Gastroesophageal sphincter (tissue), 4 donors: ENCODE data around the gene CASP5. TPM values are rescaled to one million over a fixed set of nuclear protein-coding genes. Genes with fewer than 3 reads are reported as not detected.

ENCODE experiments used
- ATAC-seq: fragments of 150-250 bp; one replicate; pipeline ENCODE4 v1.9.1; 2016; ENCODE audit warnings: mild to moderate bottlenecking, moderate library complexity
- H3K27ac ChIP-seq, 4 donors: fragments of 200-600 bp; sonication (generic) in 3 of 4; 1 replicate in 3 of 4; 2 replicates in 1 of 4; pipeline ENCODE4 v1.5.1; 2016 to 2019
- H3K27me3 ChIP-seq: fragments of 200-600 bp; sonication (generic); one replicate; pipeline ENCODE4 v1.5.1; 2019
- H3K36me3 ChIP-seq, 2 donors: fragments of 200-600 bp; sonication (generic); one replicate each; pipeline ENCODE4 v1.5.1; 2019; ENCODE audit warnings: control low read depth in 1 of 2
- H3K4me1 ChIP-seq, 3 donors: fragments of 200-600 bp; sonication (generic); 1 replicate in 2 of 3; 2 replicates in 1 of 3; pipeline ENCODE4 v1.5.1; 2016 to 2019; ENCODE audit warnings: control low read depth in 2 of 3
- H3K4me3 ChIP-seq, 2 donors: fragments of 200-600 bp; sonication (generic); one replicate each; pipeline ENCODE4 v1.5.1; 2019; ENCODE audit warnings: mild to moderate bottlenecking in 1 of 2, moderate library complexity in 1 of 2
- H3K9me3 ChIP-seq, 3 donors: fragments of 200-600 bp; sonication (generic); one replicate each; pipeline ENCODE4 v1.5.1; 2017 to 2019; ENCODE audit warnings: control low read depth in 2 of 3
- CTCF ChIP-seq, 4 experiments: fragments of 200-600 bp in 2 of 4; fragments of 450-650 bp in 2 of 4; sonication (generic) in 1 of 4; IDR thresholded peaks; one replicate each; pipeline ENCODE4 v1.5.1; 2017 to 2019; ENCODE audit warnings: antibody characterized with exemption in 4 of 4, mild to moderate bottlenecking in 2 of 4, moderate library complexity in 2 of 4
- EP300 ChIP-seq: sonication (generic); formaldehyde crosslinking; IDR thresholded peaks from one replicate; pipeline ENCODE4 v1.6.1; 2017; ENCODE audit warnings: antibody characterized with exemption, mild to moderate bottlenecking
- POLR2A ChIP-seq, 2 donors: fragments of 450-650 bp; IDR thresholded peaks; one replicate each; pipeline ENCODE4 v1.6.1; 2017; ENCODE audit warnings: antibody characterized with exemption in 2 of 2, mild to moderate bottlenecking in 2 of 2, moderate library complexity in 1 of 2
- POLR2AphosphoS5 ChIP-seq: sonication (generic); formaldehyde crosslinking; IDR thresholded peaks from one replicate; pipeline ENCODE4 v1.6.1; 2017; ENCODE audit warnings: antibody characterized with exemption
- WGBS, 2 donors: methylation state at CpG; one replicate each; pipeline ENCODE4 v1.1.5; 2018; ENCODE audit warnings: low coverage in 1 of 2; 5-methylcytosine and 5-hydroxymethylcytosine counted together
- total RNA-seq, 4 donors: library from RNA; depleted of rRNA; stranded (reverse); fragments of >200 nt; gene quantifications; one replicate each; pipeline ENCODE4 v1.1.0, GENCODE V29; 2016

CASP5 gene
- total RNA-seq, 4 donors from 2014 or later = 0.67 TPM; not detected in 3

DNA sequence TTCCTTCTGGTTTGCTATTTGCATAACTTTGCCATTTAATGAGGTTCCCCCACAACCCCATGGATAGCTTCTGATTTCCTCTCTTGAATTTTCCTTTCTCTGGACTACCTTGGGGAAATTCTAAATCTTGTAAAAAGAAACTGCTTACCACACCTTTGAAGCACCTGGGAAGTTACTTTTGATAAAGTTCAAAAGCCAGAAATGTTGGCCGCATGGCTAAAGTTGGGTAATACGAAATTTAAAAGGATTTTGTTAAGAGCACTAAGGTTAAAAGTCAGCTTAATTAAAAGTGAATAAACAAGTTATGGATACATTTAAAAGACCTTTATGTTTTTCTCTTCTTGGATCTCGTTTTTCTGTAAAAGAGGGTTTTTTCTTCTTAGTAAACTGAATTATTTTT lies 60.1 kb downstream of the CASP5 start:
- 79 to 90% methylated on average over 3 of the region's 3 CpGs for WGBS, 2 donors
- peaks cover 0 to 8% (median 0%) of the 10 kb centered on the region in 3 donors for H3K9me3 ChIP-seq
- TF ChIP-seq EP300 (no peak), POLR2A (IDR thresholded peaks at IDR 0.05) (no peak), CTCF (IDR thresholded peaks at IDR 0.05) (no peak)
- H3K4me3 ChIP-seq = no peak overlapping the region
- H3K4me1 ChIP-seq = peaks cover 0 to 17% (median 5%) of the 10 kb centered on the region in 3 donors
- no peak overlapping the region for H3K27ac ChIP-seq
- no peaks in the 10 kb centered on the region for H3K36me3 ChIP-seq
- H3K27me3 ChIP-seq = no peaks in the 10 kb centered on the region
- no peak for ATAC-seq

- ATAC-seq = no peak
- TF ChIP-seq POLR2AphosphoS5 (no peak), POLR2A (IDR thresholded peaks at IDR 0.05) (no peak), CTCF (IDR thresholded peaks at IDR 0.05) (no peak), EP300 (no peak)
- Histone ChIP-seq H3K27ac (no peak overlapping the region), H3K36me3 (peaks cover 0 to 13% of the 10 kb centered on the region in 2 donors), H3K9me3 (no peaks in the 10 kb centered on the region), H3K27me3 (no peaks in the 10 kb centered on the region), H3K4me3 (no peak overlapping the region), H3K4me1 (no peaks in the 10 kb centered on the region)
- WGBS, 2 donors = 55 to 65% methylated on average over 3 of the region's 3 CpGs
Measured at GRCh38 chr11:104957280-104957679, 65.7 kb downstream of the CASP5 start.

- no peak overlapping the region for H3K4me3 ChIP-seq
- no peaks in the 10 kb centered on the region for H3K9me3 ChIP-seq
- no peaks in the 10 kb centered on the region for H3K4me1 ChIP-seq
- no peak overlapping the region for H3K27ac ChIP-seq
- no peaks in the 10 kb centered on the region for H3K27me3 ChIP-seq
- peaks cover 0 to 19% of the 10 kb centered on the region in 2 donors for H3K36me3 ChIP-seq
- ATAC-seq = no peak
- TF ChIP-seq CTCF (IDR thresholded peaks at IDR 0.05) (no peak), POLR2A (IDR thresholded peaks at IDR 0.05) (no peak), EP300 (no peak), POLR2AphosphoS5 (no peak)
Measured at GRCh38 chr11:104956528-104956927, 66.4 kb downstream of the CASP5 start.

DNA sequence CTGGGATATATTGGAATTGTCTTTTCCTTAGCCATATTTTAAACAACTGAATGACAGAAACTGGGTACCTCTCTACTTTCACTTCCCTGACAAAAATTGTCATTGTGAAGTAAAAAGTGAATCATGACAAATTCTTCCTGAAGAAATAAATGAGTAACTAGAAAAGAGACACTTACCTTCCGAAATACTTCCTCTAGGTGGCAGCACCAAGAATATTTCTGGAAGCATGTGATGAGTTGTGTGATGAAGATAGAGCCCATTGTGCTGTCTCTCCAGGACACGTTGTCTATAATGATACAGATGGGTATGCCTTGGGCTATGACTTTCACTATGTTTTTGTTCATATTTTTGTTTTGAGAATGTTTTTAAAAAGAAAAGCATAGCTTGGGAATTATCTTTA lies 76.1 kb downstream of the CASP5 start:
- Histone ChIP-seq H3K9me3 (no peaks in the 10 kb centered on the region), H3K27ac (no peak overlapping the region), H3K36me3 (peaks cover 0 to 70% of the 10 kb centered on the region in 2 donors), H3K4me1 (no peaks in the 10 kb centered on the region), H3K27me3 (no peaks in the 10 kb centered on the region), H3K4me3 (no peak overlapping the region)
- ATAC-seq = no peak
- peak; percentile 19 to 52 (median 39) for TF ChIP-seq CTCF (IDR thresholded peaks at IDR 0.05)
- TF ChIP-seq POLR2AphosphoS5 = no peak
- TF ChIP-seq EP300 = no peak
- no peak for TF ChIP-seq POLR2A (IDR thresholded peaks at IDR 0.05)
- WGBS, 2 donors = 24 to 27% methylated on average over 2 of the region's 2 CpGs

Other genes with a start within 250 kb of the CASP5 start
- 1 to 10 TPM; 1.2 to 8.9 (median 2.2) TPM for gene CASP12, start 124.7 kb downstream of the CASP5 start, total RNA-seq
- 10 to 100 TPM; 30.0 to 86.6 (median 37.8) TPM for gene CASP4, start 54.6 kb downstream of the CASP5 start, total RNA-seq
- 10 to 100 TPM in 1 of 4 donors, 1 to 10 TPM in 3; 3.0 to 12.8 (median 7.3) TPM for gene CASP1, start 12.0 kb upstream of the CASP5 start, total RNA-seq
- gene CARD16, start 22.2 kb upstream of the CASP5 start, total RNA-seq = 1 to 10 TPM; 3.0 to 4.3 (median 3.3) TPM
- not detected for gene CARD18, start 116.6 kb upstream of the CASP5 start, total RNA-seq